ENCODE measurements around the gene AFMID. TPM values are rescaled to one million over a fixed set of nuclear protein-coding genes. Genes with fewer than 3 reads are reported as not detected.

AFMID gene
- total RNA-seq, 1 donor from 2014 or later = 25.5 TPM

- Mint-ChIP-seq H3K27me3 (ENCODE audit: low read depth) (no peaks in the 10 kb centered on the region), H3K4me1 (ENCODE audit: low read depth) (peaks cover 23% of the 10 kb centered on the region), H3K4me3 (ENCODE audit: unreplicated experiment) (no peak overlapping the region), H3K27ac (ENCODE audit: unreplicated experiment) (peak overlapping the region; percentile 84), H3K36me3 (ENCODE audit: low read depth) (no peaks in the 10 kb centered on the region), H3K9me3 (ENCODE audit: low read depth) (no peaks in the 10 kb centered on the region)
- DNase-seq (ENCODE audit: low spot score) = peak; percentile 84
- no peak for TF ChIP-seq CTCF (IDR thresholded peaks at IDR 0.05)
These were observed 42.2 kb upstream of the AFMID start for GRCh38 chr17:78144736-78145641.

DNA sequence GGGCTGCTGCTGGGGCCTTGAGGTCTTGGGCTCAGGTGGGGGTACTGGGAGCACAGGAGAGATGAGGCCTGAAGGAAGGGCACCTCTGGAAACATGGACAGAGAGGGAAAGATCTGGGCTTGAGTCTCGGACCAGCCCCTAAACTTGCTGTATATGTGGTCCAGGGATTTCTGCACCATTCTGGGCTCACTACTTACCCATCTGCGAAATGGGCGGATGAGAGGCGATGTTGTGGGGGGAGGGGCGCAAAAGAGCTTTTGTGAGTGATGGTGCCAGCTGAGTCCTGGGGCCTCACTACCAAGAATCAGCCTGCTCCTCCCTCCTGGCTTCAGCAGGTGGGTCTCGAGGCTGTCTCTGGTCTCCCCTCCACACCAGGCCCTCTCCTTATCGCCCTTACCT is 40.7 kb upstream of the AFMID start:
- DNase-seq (ENCODE audit: low spot score) = no peak
- TF ChIP-seq CTCF (IDR thresholded peaks at IDR 0.05) = no peak
- Mint-ChIP-seq H3K4me3 (ENCODE audit: unreplicated experiment) (no peak overlapping the region), H3K27me3 (ENCODE audit: low read depth) (no peaks in the 10 kb centered on the region), H3K27ac (ENCODE audit: unreplicated experiment) (no peak overlapping the region), H3K4me1 (ENCODE audit: low read depth) (peaks cover 30% of the 10 kb centered on the region), H3K36me3 (ENCODE audit: low read depth) (no peaks in the 10 kb centered on the region), H3K9me3 (ENCODE audit: low read depth) (no peaks in the 10 kb centered on the region)

- Mint-ChIP-seq H3K4me1 (ENCODE audit: low read depth) (peaks cover 34% of the 10 kb centered on the region), H3K9me3 (ENCODE audit: low read depth) (no peaks in the 10 kb centered on the region), H3K4me3 (ENCODE audit: unreplicated experiment) (no peak overlapping the region), H3K36me3 (ENCODE audit: low read depth) (no peaks in the 10 kb centered on the region), H3K27me3 (ENCODE audit: low read depth) (no peaks in the 10 kb centered on the region), H3K27ac (ENCODE audit: unreplicated experiment) (no peak overlapping the region)
- TF ChIP-seq CTCF (IDR thresholded peaks at IDR 0.05) = no peak
- DNase-seq (ENCODE audit: low spot score) = peak; percentile 62
These were observed 40.3 kb upstream of the AFMID start for GRCh38 chr17:78146881-78147280.

DNA sequence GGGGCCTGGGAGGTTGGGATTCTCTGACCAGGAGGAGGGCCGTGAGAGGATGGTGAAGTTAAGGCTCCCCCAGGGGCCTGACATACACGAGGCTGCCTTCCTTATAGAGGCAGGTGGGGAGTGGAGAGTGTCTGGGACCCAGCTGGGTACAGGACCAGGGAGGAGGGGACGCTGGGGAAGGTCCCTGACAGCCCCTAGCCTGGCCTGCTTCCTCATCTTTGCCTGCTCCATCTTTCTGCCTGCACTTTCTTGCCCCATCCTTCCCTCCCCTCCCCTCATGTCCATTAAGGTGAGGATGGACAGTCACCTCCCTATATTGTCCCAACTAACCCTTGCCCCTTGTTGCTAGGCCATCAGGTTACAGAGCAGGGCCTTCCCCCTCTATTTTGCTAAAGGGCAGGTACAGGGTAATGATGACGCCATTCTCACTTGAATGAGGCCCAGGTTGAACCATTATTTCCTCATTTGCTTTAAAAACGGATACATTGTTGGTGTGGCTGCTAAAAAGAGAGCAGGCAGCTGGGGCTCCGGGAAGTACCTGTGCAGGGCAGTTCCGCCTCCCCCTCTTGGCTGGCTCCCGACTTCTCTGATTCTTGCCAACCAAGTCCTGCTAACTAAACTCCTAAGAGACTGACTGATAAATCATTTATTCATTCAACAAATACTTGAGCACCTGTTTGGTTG is 39.7 kb upstream of the AFMID start:
- Mint-ChIP-seq H3K27ac (ENCODE audit: unreplicated experiment) (no peak overlapping the region), H3K36me3 (ENCODE audit: low read depth) (no peaks in the 10 kb centered on the region), H3K27me3 (ENCODE audit: low read depth) (no peaks in the 10 kb centered on the region), H3K4me1 (ENCODE audit: low read depth) (peaks cover 35% of the 10 kb centered on the region), H3K9me3 (ENCODE audit: low read depth) (no peaks in the 10 kb centered on the region), H3K4me3 (ENCODE audit: unreplicated experiment) (no peak overlapping the region)
- no peak for DNase-seq (ENCODE audit: low spot score)
- no peak for TF ChIP-seq CTCF (IDR thresholded peaks at IDR 0.05)

DNA sequence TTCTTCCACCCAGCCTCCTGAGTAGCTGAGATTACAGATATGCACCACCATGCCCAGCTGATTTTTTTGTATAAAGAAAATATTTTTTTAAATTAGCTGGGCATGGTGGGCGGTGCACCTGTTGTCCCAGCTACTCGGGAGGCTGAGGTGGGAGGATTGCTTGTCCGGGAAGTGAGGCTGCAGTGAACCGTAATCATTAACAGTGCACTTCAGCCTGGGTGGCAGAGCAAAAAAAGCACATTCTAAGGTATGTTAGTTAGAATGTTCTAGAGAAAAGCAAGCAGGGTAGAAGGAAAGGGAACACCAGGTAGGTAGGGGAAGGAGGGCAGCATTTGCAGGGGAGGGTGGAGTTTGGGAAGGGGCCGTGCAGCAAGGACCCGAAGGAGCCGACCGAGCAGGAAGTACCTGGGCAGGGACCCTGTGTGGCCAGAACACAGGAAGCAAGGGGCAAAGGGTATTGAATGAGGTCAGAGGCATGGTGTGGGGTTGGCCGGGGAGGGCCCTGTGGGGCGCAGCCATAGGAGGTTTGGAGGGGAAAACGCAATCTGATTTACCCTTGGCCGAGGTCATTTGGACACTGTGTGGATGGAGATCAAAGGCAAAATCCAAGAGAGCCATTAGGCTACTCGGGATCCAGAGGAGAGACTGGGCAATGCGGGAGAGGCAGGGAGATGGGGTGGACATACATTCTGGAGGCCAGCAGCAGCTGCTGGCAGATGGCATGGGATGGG is 38.7 kb upstream of the AFMID start:
- Mint-ChIP-seq H3K4me1 (ENCODE audit: low read depth) (peaks cover 35% of the 10 kb centered on the region), H3K4me3 (ENCODE audit: unreplicated experiment) (no peak overlapping the region), H3K27ac (ENCODE audit: unreplicated experiment) (no peak overlapping the region), H3K9me3 (ENCODE audit: low read depth) (no peaks in the 10 kb centered on the region), H3K36me3 (ENCODE audit: low read depth) (no peaks in the 10 kb centered on the region), H3K27me3 (ENCODE audit: low read depth) (no peaks in the 10 kb centered on the region)
- no peak for TF ChIP-seq CTCF (IDR thresholded peaks at IDR 0.05)
- peak; percentile 60 for DNase-seq (ENCODE audit: low spot score)
